ENCODE measurements around the gene MAPK8IP2. TPM values are rescaled to one million over a fixed set of nuclear protein-coding genes. Genes with fewer than 3 reads are reported as not detected.
"Not testable (repeated sequence)": the region's sequence is repeated elsewhere in the genome, so short reads cannot be mapped to it uniquely, and the experiment has no call there.

The MAPK8IP2 gene
- total RNA-seq, 1 experiment from 2014 or later: 6.4 TPM

- H3K79me2 ChIP-seq (ENCODE audit: insufficient read depth, low read length): no peaks in the 10 kb centered on the region
- H3K4me1 ChIP-seq (ENCODE audit: control insufficient read depth in 1 of 2, insufficient read depth in 2 of 2, low read length in 2 of 2): peaks cover 5 to 29% of the 10 kb centered on the region in 2 experiments
- H3K9me2 ChIP-seq (ENCODE audit: insufficient read depth): no peaks in the 10 kb centered on the region
- H3K9ac ChIP-seq (ENCODE audit: low read length): no peak overlapping the region
- no peak overlapping the region for H3K27ac ChIP-seq (ENCODE audit: low read depth, low read length)
- intact Hi-C loops (cut with micrococcal nuclease): no loop called here
- no peaks in the 10 kb centered on the region for H3K36me3 ChIP-seq (ENCODE audit: control insufficient read depth in 1 of 2, insufficient read depth in 2 of 2, low read length in 2 of 2)
- H2AFZ ChIP-seq (ENCODE audit: low read depth, low read length, poor library complexity, severe bottlenecking): no peak overlapping the region
- POLR2A ChIA-PET: no interaction called here
- ATAC-seq (no peak), DNase-seq (ENCODE audit: low read depth, low spot score) (no peak)
- no peak overlapping the region for H3K4me2 ChIP-seq (ENCODE audit: low read length)
- no peaks in the 10 kb centered on the region for H3K27me3 ChIP-seq (ENCODE audit: insufficient read depth, low read length)
- CTCF ChIA-PET: no interaction called here
- H4K20me1 ChIP-seq (ENCODE audit: insufficient read depth): no peaks in the 10 kb centered on the region
- H3K9me3 ChIP-seq (ENCODE audit: control insufficient read depth in 1 of 2, insufficient read depth in 1 of 2, low read depth in 1 of 2, low read length in 2 of 2): no peaks in the 10 kb centered on the region
- no peak overlapping the region for H3K4me3 ChIP-seq (replicated peaks in 1 of 2; ENCODE audit: low read depth in 1 of 2, low read length in 2 of 2)
- TF ChIP-seq POLR2A (IDR thresholded peaks at IDR 0.05; ENCODE audit: borderline replicate concordance, extremely low read depth, insufficient read depth, insufficient read length) (no peak), CBX3 (IDR thresholded peaks at IDR 0.05; ENCODE audit: low read depth) (no peak), CTCF (IDR thresholded peaks at IDR 0.05 in 2 of 3, conservative IDR thresholded peaks at IDR 0.05 in 1 of 3; ENCODE audit: borderline replicate concordance in 1 of 3, insufficient read depth in 1 of 3, low read depth in 2 of 3, low read length in 2 of 3) (no peak), SIN3A (IDR thresholded peaks at IDR 0.05; ENCODE audit: low read depth) (no peak), CEBPB (IDR thresholded peaks at IDR 0.05; ENCODE audit: low read depth) (no peak), SRF (IDR thresholded peaks at IDR 0.05; ENCODE audit: low read depth) (no peak)
- BruUV-seq (replicated peaks): no TSS peak
- RAD21 ChIA-PET (ENCODE audit: low non-redundant PET in 1 of 2, low total read pairs in 2 of 2, uncharacterized antibody in 2 of 2, unreplicated experiment in 2 of 2): no interaction called here
Measured at GRCh38 chr22:50657925-50658324, 57.3 kb downstream of the MAPK8IP2 start.

- H3K4me3 ChIP-seq (replicated peaks in 1 of 2; ENCODE audit: low read depth in 1 of 2, low read length in 2 of 2); RAD21 ChIA-PET (ENCODE audit: low non-redundant PET in 1 of 2, low total read pairs in 2 of 2, uncharacterized antibody in 2 of 2, unreplicated experiment in 2 of 2); H3K4me2 ChIP-seq (ENCODE audit: low read length); H2AFZ ChIP-seq (ENCODE audit: low read depth, low read length, poor library complexity, severe bottlenecking); H3K27me3 ChIP-seq (ENCODE audit: insufficient read depth, low read length); ATAC-seq; H3K27ac ChIP-seq (ENCODE audit: low read depth, low read length); H3K9ac ChIP-seq (ENCODE audit: low read length); H3K9me2 ChIP-seq (ENCODE audit: insufficient read depth); CTCF ChIA-PET; H3K9me3 ChIP-seq (ENCODE audit: control insufficient read depth in 1 of 2, insufficient read depth in 1 of 2, low read depth in 1 of 2, low read length in 2 of 2); H4K20me1 ChIP-seq (ENCODE audit: insufficient read depth); BruUV-seq (replicated peaks); H3K36me3 ChIP-seq (ENCODE audit: control insufficient read depth in 1 of 2, insufficient read depth in 2 of 2, low read length in 2 of 2); intact Hi-C loops (cut with micrococcal nuclease); DNase-seq (ENCODE audit: low read depth, low spot score); POLR2A ChIA-PET; H3K79me2 ChIP-seq (ENCODE audit: insufficient read depth, low read length): not testable (repeated sequence)
- peaks cover 5 to 29% of the 10 kb centered on the region in 2 experiments for H3K4me1 ChIP-seq (ENCODE audit: control insufficient read depth in 1 of 2, insufficient read depth in 2 of 2, low read length in 2 of 2)
Measured at GRCh38 chr22:50659711-50660110, 59.1 kb downstream of the MAPK8IP2 start.
